K562 (cell line): ENCODE data around the gene KLRF2. TPM values are rescaled to one million over a fixed set of nuclear protein-coding genes. Genes with fewer than 3 reads are reported as not detected.

Source experiments
- ATAC-seq: fragments of 200-7000 bp; cut with Tn5 transposase; 3 replicates; pipeline ENCODE4 v1.9.1; 2020; ENCODE audit warnings: moderate library complexity
- BruUV-seq: library from RNA; stranded (reverse); fragments of 400-500 nt; replicated peaks from 2 replicates; lab custom pipeline; 2021; lab: Mats Ljungman, UMichigan
- CTCF ChIA-PET: fragments of 300-600 bp; formaldehyde crosslinking; extraction: SDS; loops from one replicate; lab custom pipeline; 2021; ENCODE audit warnings: low intra/inter-chr PET ratio; lab: Yijun Ruan, JAX
- POLR2A ChIA-PET: fragments of 300-600, 350-650 bp; sonication (Branson Sonifier 250); formaldehyde crosslinking; extraction: SDS; loops from one replicate; lab custom pipeline; 2021; ENCODE audit warnings: antibody characterized with exemption, inconsistent platforms; lab: Yijun Ruan, JAX
- DNase-seq, 4 experiments: peaks; one replicate each; pipeline versions ENCODE4 v3.0.0 to v3.0.0-alpha.2; 2011 to 2018; ENCODE audit warnings: low spot score in 3 of 4, mixed read lengths in 3 of 4; ENCODE audit errors: extremely low read depth in 1 of 4
- FAIRE-seq: peaks from 2 replicates; lab custom pipeline; 2011; peaks lifted over from hg19 to GRCh38; lab: Jason Lieb, UNC
- H2AFZ ChIP-seq: 2 replicates; pipeline ENCODE4 v1.6.0; 2011; ENCODE audit warnings: low read depth, low read length, control low read depth, inconsistent platforms
- H3K27ac ChIP-seq: fragments of 200-600 bp; 3 replicates; pipeline ENCODE4 v1.8.0; 2011; ENCODE audit warnings: low read depth, mild to moderate bottlenecking, control low read depth, inconsistent platforms, low read length, moderate library complexity, mixed read lengths; ENCODE audit errors: extremely low read depth
- H3K27me3 ChIP-seq, 2 experiments: fragments of 300-600 bp in 1 of 2; 2 replicates in 1 of 2; 3 replicates in 1 of 2; pipeline versions ENCODE4 v1.6.0 to v1.8.0; 2011; ENCODE audit warnings: inconsistent platforms in 2 of 2, low read length in 2 of 2, mild to moderate bottlenecking in 1 of 2, mixed read lengths in 1 of 2, moderate library complexity in 1 of 2; ENCODE audit not compliant: control insufficient read depth in 2 of 2, insufficient read depth in 2 of 2
- H3K36me3 ChIP-seq: fragments of 300-600 bp; 3 replicates; pipeline ENCODE4 v1.8.0; 2011; ENCODE audit warnings: mild to moderate bottlenecking, low read length, inconsistent platforms; ENCODE audit not compliant: control insufficient read depth, insufficient read depth
- H3K4me1 ChIP-seq, 2 experiments: fragments of 200-600 bp in 1 of 2; replicated peaks in 1 of 2; 2 replicates in 1 of 2; 3 replicates in 1 of 2; pipeline versions ENCODE4 v1.5.1 to v1.8.0; 2011; ENCODE audit warnings: inconsistent platforms in 2 of 2, low read length in 2 of 2, mild to moderate bottlenecking in 1 of 2, mixed read lengths in 1 of 2, moderate library complexity in 1 of 2; ENCODE audit not compliant: control insufficient read depth in 2 of 2, insufficient read depth in 2 of 2
- H3K4me2 ChIP-seq: 2 replicates; pipeline ENCODE4 v1.6.1; 2011; ENCODE audit warnings: low read length, control low read depth, inconsistent platforms, mixed read lengths; ENCODE audit not compliant: insufficient read depth
- H3K4me3 ChIP-seq: fragments of 200-600 bp; sonication (generic), shearing (Covaris generic); 2 replicates; pipeline ENCODE4 v1.5.1; 2016; ENCODE audit warnings: control low read depth, inconsistent platforms
- H3K79me2 ChIP-seq: fragments of 200-600 bp; 3 replicates; pipeline ENCODE4 v1.8.0; 2011; ENCODE audit warnings: low read length, inconsistent platforms; ENCODE audit not compliant: control insufficient read depth, insufficient read depth
- H3K9ac ChIP-seq, 2 experiments: 2 replicates each; pipeline versions ENCODE4 v1.6.0 to v1.6.1; 2011; ENCODE audit warnings: low read depth in 2 of 2, low read length in 2 of 2, control low read depth in 1 of 2, inconsistent platforms in 1 of 2, mild to moderate bottlenecking in 1 of 2, mixed read lengths in 1 of 2; ENCODE audit not compliant: insufficient read depth in 1 of 2
- H3K9me1 ChIP-seq: one replicate; pipeline ENCODE4 v1.6.0; 2011; ENCODE audit warnings: inconsistent platforms, mild to moderate bottlenecking, low read length, moderate library complexity; ENCODE audit not compliant: control insufficient read depth, insufficient read depth
- H3K9me3 ChIP-seq: replicated peaks from 2 replicates; pipeline ENCODE4 v1.5.1; 2011; ENCODE audit warnings: low read depth, low read length, inconsistent platforms; ENCODE audit not compliant: control insufficient read depth, insufficient read depth
- H4K20me1 ChIP-seq: replicated peaks from 2 replicates; pipeline ENCODE4 v1.6.1; 2011; ENCODE audit warnings: low read length, inconsistent platforms, mixed read lengths; ENCODE audit not compliant: control insufficient read depth, insufficient read depth
- ATF1 ChIP-seq, 2 experiments: fragments of 450-650 bp in 1 of 2; IDR thresholded peaks; 2 replicates each; pipeline ENCODE4 v1.6.1; 2016; ENCODE audit warnings: missing compliant biosample characterization in 1 of 2, missing genetic modification characterization in 1 of 2
- CAMTA2 ChIP-seq: fragments of 250-450 bp; sonication (Bioruptor Pico); conservative IDR thresholded peaks from 2 replicates; pipeline ENCODE4 v1.5.1; 2022
- CBX3 ChIP-seq, 2 experiments: IDR thresholded peaks; 1 replicate in 1 of 2; 2 replicates in 1 of 2; pipeline ENCODE4 v1.6.1; 2012; ENCODE audit warnings: inconsistent platforms in 2 of 2, low read length in 2 of 2, borderline replicate concordance in 1 of 2, control low read depth in 1 of 2
- HDAC8 ChIP-seq: fragments of 450-650 bp; IDR thresholded peaks from 2 replicates; pipeline ENCODE4 v1.6.1; 2016; ENCODE audit warnings: mild to moderate bottlenecking, missing genetic modification characterization, moderate library complexity, missing compliant biosample characterization
- RCOR1 ChIP-seq, 2 experiments: IDR thresholded peaks; 2 replicates each; pipeline ENCODE4 v1.6.1; 2012; ENCODE audit warnings: low read depth in 2 of 2, low read length in 2 of 2, borderline replicate concordance in 1 of 2, improper control_type of control experiment in 1 of 2
- SIN3B ChIP-seq: fragments of 450-650 bp; IDR thresholded peaks from 2 replicates; pipeline ENCODE4 v1.6.1; 2017; ENCODE audit warnings: low read depth, mild to moderate bottlenecking, moderate library complexity
- SP2 ChIP-seq: IDR thresholded peaks from 2 replicates; pipeline ENCODE4 v1.6.1; 2011; ENCODE audit warnings: mild to moderate bottlenecking, low read depth, low read length, moderate library complexity; ENCODE audit not compliant: poor library complexity, severe bottlenecking; ENCODE audit errors: extremely low read depth
- TAL1 ChIP-seq: fragments of 450-650 bp; IDR thresholded peaks from 2 replicates; pipeline ENCODE4 v1.6.1; 2016; ENCODE audit warnings: mild to moderate bottlenecking
- ZNF146 ChIP-seq: IDR thresholded peaks from one replicate; pipeline ENCODE4 v1.6.1; 2018; ENCODE audit warnings: missing compliant biosample characterization; ENCODE audit not compliant: unreplicated experiment
- ZNF778 ChIP-seq: fragments of 450-650 bp; formaldehyde crosslinking; IDR thresholded peaks from 2 replicates; pipeline ENCODE4 v1.4.0; 2020; ENCODE audit warnings: mild to moderate bottlenecking, moderate library complexity
- WGBS: fragments of 100-300 bp; shearing (Covaris generic); methylation state at CpG from one replicate; pipeline ENCODE4 v1.1.6; 2016; ENCODE audit warnings: low coverage, mixed read lengths; ENCODE audit not compliant: insufficient coverage; ENCODE audit errors: missing lambda C conversion rate; 5-methylcytosine and 5-hydroxymethylcytosine counted together
- in situ Hi-C: fragments of 300-500 bp; cut with MboI; formaldehyde crosslinking; loops from 4 replicates; pipeline ENCODE4 v1.15.0; 2018; ENCODE audit warnings: inconsistent platforms, mixed read lengths
- intact Hi-C: fragments of 100-400 bp; cut with micrococcal nuclease; formaldehyde crosslinking; loops from 2 replicates; pipeline ENCODE4 v1.14.2; 2022
- polyA plus RNA-seq, 8 experiments: library from polyadenylated mRNA; depleted of rRNA in 4 of 8; stranded (reverse) in 5 of 8; unstranded in 3 of 8; fragments of >200 nt; fragmentation: Nextera tagmentation in 2 of 8; fragmentation: Illumina TruSeq in 1 of 8; extraction: Ambion mirVana in 2 of 8; extraction: Trizol in 1 of 8; gene quantifications; 2 replicates each; pipeline versions ENCODE4 v1.2.1 to v1.2.3, GENCODE V29; 2011 to 2014; ENCODE audit warnings: inconsistent platforms in 1 of 8, missing spikeins in 1 of 8
- total RNA-seq, 7 experiments: library from RNA; depleted of rRNA in 6 of 7; stranded (reverse); fragments of >200 nt in 6 of 7; fragmentation: Illumina TruSeq in 2 of 7; extraction: Trizol in 2 of 7; gene quantifications; 2 replicates each; pipeline versions ENCODE4 v1.2.1 to v1.2.3, GENCODE V29; 2011 to 2021; ENCODE audit warnings: low replicate concordance in 1 of 7
- TF ChIP-seq, protein P1 (sequence below): fragments of 250-450 bp; sonication (Bioruptor Pico); IDR thresholded peaks from 2 replicates; pipeline ENCODE4 v1.9.0; 2021; ENCODE audit warnings: mild to moderate bottlenecking, inconsistent platforms
- TF ChIP-seq, protein P2 (sequence below): fragments of 250-450 bp; sonication (Bioruptor Pico); IDR thresholded peaks from 2 replicates; pipeline ENCODE4 v1.8.0; 2022; ENCODE audit warnings: inconsistent platforms
- TF ChIP-seq, protein P3 (sequence below): fragments of 250-450 bp; sonication (Bioruptor Pico); IDR thresholded peaks from 2 replicates; pipeline ENCODE4 v1.8.0; 2021; ENCODE audit warnings: borderline replicate concordance, mild to moderate bottlenecking, moderate library complexity; ENCODE audit not compliant: poor library complexity, severe bottlenecking
- TF ChIP-seq, protein P4 (sequence below): fragments of 250-450 bp; sonication (Bioruptor Pico); IDR thresholded peaks from 2 replicates; pipeline ENCODE4 v1.5.0; 2021

The KLRF2 gene
- total and polyA plus RNA-seq, 9 of the 15 experiments (the other 6 are each of a cell fraction or from before 2014, with no cell fraction given): not detected

DNA sequence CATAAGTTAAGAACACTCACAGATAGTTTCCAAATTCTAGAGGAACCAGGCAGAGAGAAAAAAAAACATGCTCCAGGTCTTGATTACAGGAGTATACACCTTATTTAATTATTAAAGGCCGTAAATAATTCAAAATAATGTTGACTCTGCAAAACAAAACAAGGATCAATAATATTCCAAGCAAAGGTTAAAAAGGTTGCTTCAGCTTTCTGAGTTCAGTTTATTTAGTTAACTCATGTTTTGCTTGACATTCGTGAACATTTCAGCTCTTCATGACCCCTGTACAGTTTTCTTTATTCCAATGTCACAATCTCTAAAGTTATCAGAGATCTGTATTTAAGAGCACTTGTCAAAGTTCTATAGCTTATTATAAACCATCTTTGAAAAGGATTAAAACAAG is 19.6 kb downstream of the KLRF2 start (continued):
- TF ChIP-seq, protein P1, sequence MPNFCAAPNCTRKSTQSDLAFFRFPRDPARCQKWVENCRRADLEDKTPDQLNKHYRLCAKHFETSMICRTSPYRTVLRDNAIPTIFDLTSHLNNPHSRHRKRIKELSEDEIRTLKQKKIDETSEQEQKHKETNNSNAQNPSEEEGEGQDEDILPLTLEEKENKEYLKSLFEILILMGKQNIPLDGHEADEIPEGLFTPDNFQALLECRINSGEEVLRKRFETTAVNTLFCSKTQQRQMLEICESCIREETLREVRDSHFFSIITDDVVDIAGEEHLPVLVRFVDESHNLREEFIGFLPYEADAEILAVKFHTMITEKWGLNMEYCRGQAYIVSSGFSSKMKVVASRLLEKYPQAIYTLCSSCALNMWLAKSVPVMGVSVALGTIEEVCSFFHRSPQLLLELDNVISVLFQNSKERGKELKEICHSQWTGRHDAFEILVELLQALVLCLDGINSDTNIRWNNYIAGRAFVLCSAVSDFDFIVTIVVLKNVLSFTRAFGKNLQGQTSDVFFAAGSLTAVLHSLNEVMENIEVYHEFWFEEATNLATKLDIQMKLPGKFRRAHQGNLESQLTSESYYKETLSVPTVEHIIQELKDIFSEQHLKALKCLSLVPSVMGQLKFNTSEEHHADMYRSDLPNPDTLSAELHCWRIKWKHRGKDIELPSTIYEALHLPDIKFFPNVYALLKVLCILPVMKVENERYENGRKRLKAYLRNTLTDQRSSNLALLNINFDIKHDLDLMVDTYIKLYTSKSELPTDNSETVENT (CRISPR knock-in tag): no peak
- TF ChIP-seq, all 486 proteins: peak for 1

DNA sequence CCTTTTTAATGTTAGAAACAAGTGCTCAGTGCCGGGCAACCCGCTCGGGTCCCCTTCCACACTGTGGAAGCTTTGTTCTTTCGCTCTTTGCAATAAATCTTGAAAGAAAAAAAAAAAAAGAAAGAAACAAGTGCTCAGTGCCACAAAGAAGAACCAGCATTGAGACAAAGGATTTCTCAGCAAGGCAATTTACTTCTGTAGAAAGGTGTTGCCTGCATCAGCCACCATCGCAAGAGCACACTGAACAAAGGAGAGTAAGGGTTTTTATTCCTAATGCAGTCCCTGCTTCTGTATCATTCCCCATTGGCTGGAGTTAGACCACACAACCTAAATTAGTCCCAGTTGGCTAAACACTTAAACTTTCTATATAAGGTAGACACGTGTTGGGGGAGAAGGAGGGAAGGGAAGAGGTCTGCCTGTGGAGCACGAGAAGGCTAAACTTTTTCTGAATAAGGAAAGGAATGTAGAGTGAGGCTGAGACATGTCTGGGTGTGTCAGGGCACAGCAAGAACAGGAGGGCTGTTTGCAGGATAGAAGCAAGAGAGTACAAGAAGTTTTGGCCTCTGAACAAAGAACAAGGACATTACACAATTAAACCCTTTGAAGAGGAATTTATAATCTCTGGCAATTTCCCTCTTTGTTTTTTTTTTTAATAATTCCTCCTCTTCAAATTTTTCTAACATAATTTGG is 21.4 kb downstream of the KLRF2 start:
- WGBS: 58% methylated on average over 1 of the region's 7 CpGs
- POLR2A ChIA-PET: no interaction called here
- Histone ChIP-seq H4K20me1 (no peaks in the 10 kb centered on the region), H3K36me3 (no peaks in the 10 kb centered on the region), H3K27ac (no peak overlapping the region), H3K79me2 (no peaks in the 10 kb centered on the region), H3K4me2 (no peak overlapping the region), H3K4me3 (no peak overlapping the region), H2AFZ (no peak overlapping the region), H3K9me3 (0 out of 2 replicates have a peak, but pooled peaks cover 2% of the 10 kb centered on the region), H3K9me1 (no peaks in the 10 kb centered on the region), H3K4me1 (no peaks in the 10 kb centered on the region; a peak in 2 of 5 replicates), H3K9ac (no peak overlapping the region), H3K27me3 (no peaks in the 10 kb centered on the region)
- no peak for FAIRE-seq
- intact Hi-C loops: no loop called here
- DNase-seq: no peak
- CTCF ChIA-PET: no interaction called here
- ATAC-seq: no peak
- no TSS peak for BruUV-seq
- in situ Hi-C loops: no loop called here
- TF ChIP-seq ZNF146 (CRISPR knock-in tag): no peak
- TF ChIP-seq, protein P2, sequence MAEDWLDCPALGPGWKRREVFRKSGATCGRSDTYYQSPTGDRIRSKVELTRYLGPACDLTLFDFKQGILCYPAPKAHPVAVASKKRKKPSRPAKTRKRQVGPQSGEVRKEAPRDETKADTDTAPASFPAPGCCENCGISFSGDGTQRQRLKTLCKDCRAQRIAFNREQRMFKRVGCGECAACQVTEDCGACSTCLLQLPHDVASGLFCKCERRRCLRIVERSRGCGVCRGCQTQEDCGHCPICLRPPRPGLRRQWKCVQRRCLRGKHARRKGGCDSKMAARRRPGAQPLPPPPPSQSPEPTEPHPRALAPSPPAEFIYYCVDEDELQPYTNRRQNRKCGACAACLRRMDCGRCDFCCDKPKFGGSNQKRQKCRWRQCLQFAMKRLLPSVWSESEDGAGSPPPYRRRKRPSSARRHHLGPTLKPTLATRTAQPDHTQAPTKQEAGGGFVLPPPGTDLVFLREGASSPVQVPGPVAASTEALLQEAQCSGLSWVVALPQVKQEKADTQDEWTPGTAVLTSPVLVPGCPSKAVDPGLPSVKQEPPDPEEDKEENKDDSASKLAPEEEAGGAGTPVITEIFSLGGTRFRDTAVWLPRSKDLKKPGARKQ (CRISPR knock-in tag): no peak
- TF ChIP-seq SIN3B: no peak
- TF ChIP-seq CBX3 (IDR thresholded peaks at IDR 0.05; ENCODE audit: borderline replicate concordance in 1 of 2, low read length in 2 of 2): peak in 1 of 2 experiments; percentile 95; a peak in 2 of 3 replicates
- no peak for TF ChIP-seq ZNF778 (CRISPR knock-in tag)
- no peak for TF ChIP-seq HDAC8 (tag)
- no peak for TF ChIP-seq CAMTA2 (CRISPR knock-in tag)
- no peak for TF ChIP-seq ATF1 (CRISPR knock-in tag; IDR thresholded peaks at IDR 0.05)
- TF ChIP-seq ATF1 (tag; IDR thresholded peaks at IDR 0.05): no peak
- TF ChIP-seq TAL1: no peak
- no peak for TF ChIP-seq SP2
- TF ChIP-seq, protein P3, sequence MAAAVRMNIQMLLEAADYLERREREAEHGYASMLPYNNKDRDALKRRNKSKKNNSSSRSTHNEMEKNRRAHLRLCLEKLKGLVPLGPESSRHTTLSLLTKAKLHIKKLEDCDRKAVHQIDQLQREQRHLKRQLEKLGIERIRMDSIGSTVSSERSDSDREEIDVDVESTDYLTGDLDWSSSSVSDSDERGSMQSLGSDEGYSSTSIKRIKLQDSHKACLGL (CRISPR knock-in tag): no peak
- TF ChIP-seq RCOR1 (IDR thresholded peaks at IDR 0.05; ENCODE audit: borderline replicate concordance in 1 of 2, low read depth in 2 of 2, low read length in 2 of 2): no peak
- TF ChIP-seq, protein P4, sequence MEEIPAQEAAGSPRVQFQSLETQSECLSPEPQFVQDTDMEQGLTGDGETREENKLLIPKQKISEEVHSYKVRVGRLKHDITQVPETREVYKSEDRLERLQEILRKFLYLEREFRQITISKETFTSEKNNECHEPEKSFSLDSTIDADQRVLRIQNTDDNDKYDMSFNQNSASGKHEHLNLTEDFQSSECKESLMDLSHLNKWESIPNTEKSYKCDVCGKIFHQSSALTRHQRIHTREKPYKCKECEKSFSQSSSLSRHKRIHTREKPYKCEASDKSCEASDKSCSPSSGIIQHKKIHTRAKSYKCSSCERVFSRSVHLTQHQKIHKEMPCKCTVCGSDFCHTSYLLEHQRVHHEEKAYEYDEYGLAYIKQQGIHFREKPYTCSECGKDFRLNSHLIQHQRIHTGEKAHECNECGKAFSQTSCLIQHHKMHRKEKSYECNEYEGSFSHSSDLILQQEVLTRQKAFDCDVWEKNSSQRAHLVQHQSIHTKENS (CRISPR knock-in tag): no peak
